Brain microvascular endothelial cell (primary cell): Measurements from ENCODE around the gene IFIH1.
A peak's percentile ranks its signal among the peaks of the same experiment; 100 is the strongest.

Experiments used
- DNase-seq: peaks from one replicate; pipeline ENCODE4 v3.0.0-alpha.2; 2020
- H3K27ac ChIP-seq: fragments of 250-450 bp; sonication (Bioruptor Pico); 2 replicates; pipeline ENCODE4 v1.5.1; 2020; ENCODE audit warnings: mild to moderate bottlenecking, moderate library complexity
- H3K27me3 ChIP-seq: fragments of 250-450 bp; sonication (Bioruptor Pico); replicated peaks from 2 replicates; pipeline ENCODE4 v1.5.1; 2020; ENCODE audit warnings: mild to moderate bottlenecking
- H3K36me3 ChIP-seq: fragments of 250-450 bp; sonication (Bioruptor Pico); replicated peaks from 2 replicates; pipeline ENCODE4 v1.5.1; 2020; ENCODE audit warnings: mild to moderate bottlenecking
- H3K4me3 ChIP-seq: 2 replicates; pipeline ENCODE4 v1.5.1; 2011; ENCODE audit warnings: low read depth, mild to moderate bottlenecking, control low read depth, low read length, moderate library complexity
- CTCF ChIP-seq: IDR thresholded peaks from 2 replicates; pipeline ENCODE4 v1.5.1; 2011; ENCODE audit warnings: low read depth, mild to moderate bottlenecking, moderate library complexity, low read length, control low read depth, inconsistent platforms; ENCODE audit errors: missing control alignments
- in situ Hi-C: cut with HindIII; loops from 2 replicates; pipeline ENCODE4 v1.10.0; 2017; ENCODE audit warnings: low sequenced_read_pairs, low pct_ligation_motif_present

Gene IFIH1

GRCh38 chr2:162328424-162329157, 10.1 kb upstream of the IFIH1 start:
- no peaks in the 10 kb centered on the region for H3K36me3 ChIP-seq
- no peak overlapping the region for H3K27ac ChIP-seq
- TF ChIP-seq CTCF = no peak
- H3K4me3 ChIP-seq = no peak overlapping the region
- in situ Hi-C loops = no loop called here
- H3K27me3 ChIP-seq = no peaks in the 10 kb centered on the region
- DNase-seq = no peak

GRCh38 chr2:162327806-162328205, 9.3 kb upstream of the IFIH1 start:
- DNase-seq = no peak
- in situ Hi-C loops = no loop called here
- Histone ChIP-seq H3K36me3 (no peaks in the 10 kb centered on the region), H3K4me3 (no peak overlapping the region), H3K27me3 (no peaks in the 10 kb centered on the region), H3K27ac (no peak overlapping the region)
- no peak for TF ChIP-seq CTCF

- DNase-seq = no peak
- Histone ChIP-seq H3K27me3 (no peaks in the 10 kb centered on the region), H3K27ac (no peak overlapping the region), H3K4me3 (no peak overlapping the region), H3K36me3 (no peaks in the 10 kb centered on the region)
- in situ Hi-C loops = no loop called here
- peak; percentile 73 for TF ChIP-seq CTCF
Observed at GRCh38 chr2:162327134-162327769, 8.8 kb upstream of the IFIH1 start.

GRCh38 chr2:162324953-162325352, 6.5 kb upstream of the IFIH1 start:
- no peaks in the 10 kb centered on the region for H3K27me3 ChIP-seq
- TF ChIP-seq CTCF = no peak
- DNase-seq = no peak
- in situ Hi-C loops = no loop called here
- H3K4me3 ChIP-seq = no peak overlapping the region
- no peaks in the 10 kb centered on the region for H3K36me3 ChIP-seq
- no peak overlapping the region for H3K27ac ChIP-seq

GRCh38 chr2:162320864-162321517, 2.5 kb upstream of the IFIH1 start:
- in situ Hi-C loops = no loop called here
- H3K36me3 ChIP-seq = no peaks in the 10 kb centered on the region
- H3K27ac ChIP-seq = no peak overlapping the region
- H3K4me3 ChIP-seq = no peak overlapping the region
- DNase-seq = no peak
- no peak for TF ChIP-seq CTCF
- H3K27me3 ChIP-seq = no peaks in the 10 kb centered on the region
